Activated CD8-positive, alpha-beta T cell treated with anti-CD3 and anti-CD28 coated beads for 36 hours (primary cell): Measurements from ENCODE around the gene VPS13C. TPM values are rescaled to one million over a fixed set of nuclear protein-coding genes. Genes with fewer than 3 reads are reported as not detected.

Experiments used
- ATAC-seq: fragments of 200-7000 bp; cut with Tn5 transposase; one replicate; pipeline ENCODE4 v1.10.0; 2021; ENCODE audit warnings: mild to moderate bottlenecking, moderate library complexity
- CTCF ChIA-PET: fragments of 350-600 bp; sonication (Branson Sonifier 250); formaldehyde crosslinking; loops from one replicate; lab custom pipeline; 2021; ENCODE audit warnings: antibody characterized with exemption; lab: Charles Lee
- POLR2A ChIA-PET: fragments of 350-600 bp; sonication (Branson Sonifier 250); formaldehyde crosslinking; loops from one replicate; lab custom pipeline; 2021; ENCODE audit warnings: antibody characterized with exemption; lab: Charles Lee
- DNase-seq: peaks from one replicate; pipeline ENCODE4 v3.0.0-alpha.2; 2020
- H3K27ac Mint-ChIP-seq: one replicate; pipeline ENCODE4 v1.8.0; 2021; ENCODE audit warnings: mild to moderate bottlenecking, mixed read lengths
- H3K27me3 Mint-ChIP-seq: one replicate; pipeline ENCODE4 v1.8.0; 2021; ENCODE audit warnings: mixed read lengths
- H3K36me3 Mint-ChIP-seq: one replicate; pipeline ENCODE4 v1.8.0; 2021; ENCODE audit warnings: low read depth, mixed read lengths
- H3K4me1 Mint-ChIP-seq: one replicate; pipeline ENCODE4 v1.8.0; 2021; ENCODE audit warnings: low read depth, mixed read lengths
- H3K4me3 Mint-ChIP-seq: one replicate; pipeline ENCODE4 v1.8.0; 2021; ENCODE audit warnings: mild to moderate bottlenecking, moderate library complexity, mixed read lengths
- H3K9me3 Mint-ChIP-seq: one replicate; pipeline ENCODE4 v1.8.0; 2021; ENCODE audit warnings: mixed read lengths
- intact Hi-C: fragments of 100-400 bp; cut with micrococcal nuclease; formaldehyde crosslinking; loops from one replicate; pipeline ENCODE4 v1.10.0; 2022
- total RNA-seq, 2 experiments: library from RNA; stranded (reverse); gene quantifications; one replicate each; pipeline ENCODE4 v1.2.3, GENCODE V29; 2021
- TF ChIP-seq, protein P1 (sequence below): fragments of 200-600 bp; IDR thresholded peaks from one replicate; pipeline ENCODE4 v1.8.0; 2022; ENCODE audit warnings: antibody characterized with exemption, mild to moderate bottlenecking

The VPS13C gene
- total RNA-seq, 2 experiments from 2014 or later, result 41.4 to 45.9 TPM

DNA sequence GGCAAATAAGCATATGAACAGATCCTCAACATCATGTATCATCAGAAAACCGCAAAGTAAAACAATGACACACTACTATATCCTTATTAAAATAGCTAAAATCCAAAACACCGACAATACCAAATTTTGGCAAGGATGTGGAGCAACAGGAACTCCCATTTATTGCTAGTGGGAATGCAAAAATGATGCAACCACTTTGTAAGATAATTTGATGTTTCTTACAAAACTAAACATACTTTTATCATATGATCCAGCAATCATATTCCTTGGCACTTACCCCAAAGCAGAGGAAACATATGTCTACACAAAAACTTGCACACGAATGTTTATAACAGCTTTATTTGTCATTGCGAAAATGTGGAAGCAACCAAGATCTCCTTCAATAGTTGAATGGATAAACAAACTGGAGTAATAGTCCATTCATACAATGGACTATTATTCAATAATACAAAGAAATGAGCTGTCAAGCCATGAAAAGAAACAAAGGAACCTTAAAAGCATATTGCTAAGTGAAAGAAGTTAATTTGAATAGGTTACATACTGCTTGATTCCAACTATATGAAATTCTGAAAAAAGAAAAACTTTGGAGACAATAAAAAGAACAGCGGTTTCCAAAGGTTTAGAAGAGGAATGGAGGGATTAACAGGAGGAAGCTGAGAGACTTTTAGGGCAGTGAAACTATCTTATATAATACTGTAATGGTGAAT is 172.0 kb downstream of the VPS13C start:
- H3K27me3 Mint-ChIP-seq, result no peaks in the 10 kb centered on the region
- DNase-seq, result no peak
- H3K4me3 Mint-ChIP-seq, result no peak overlapping the region
- ChIA-PET POLR2A (no interaction called here), CTCF (interaction anchor here (1.1 kb wide), 1 partner anchor 19 kb away, joined by 3 read pairs; no protein-coding TSS in a partner anchor)
- no peak for ATAC-seq
- TF ChIP-seq, protein P1, sequence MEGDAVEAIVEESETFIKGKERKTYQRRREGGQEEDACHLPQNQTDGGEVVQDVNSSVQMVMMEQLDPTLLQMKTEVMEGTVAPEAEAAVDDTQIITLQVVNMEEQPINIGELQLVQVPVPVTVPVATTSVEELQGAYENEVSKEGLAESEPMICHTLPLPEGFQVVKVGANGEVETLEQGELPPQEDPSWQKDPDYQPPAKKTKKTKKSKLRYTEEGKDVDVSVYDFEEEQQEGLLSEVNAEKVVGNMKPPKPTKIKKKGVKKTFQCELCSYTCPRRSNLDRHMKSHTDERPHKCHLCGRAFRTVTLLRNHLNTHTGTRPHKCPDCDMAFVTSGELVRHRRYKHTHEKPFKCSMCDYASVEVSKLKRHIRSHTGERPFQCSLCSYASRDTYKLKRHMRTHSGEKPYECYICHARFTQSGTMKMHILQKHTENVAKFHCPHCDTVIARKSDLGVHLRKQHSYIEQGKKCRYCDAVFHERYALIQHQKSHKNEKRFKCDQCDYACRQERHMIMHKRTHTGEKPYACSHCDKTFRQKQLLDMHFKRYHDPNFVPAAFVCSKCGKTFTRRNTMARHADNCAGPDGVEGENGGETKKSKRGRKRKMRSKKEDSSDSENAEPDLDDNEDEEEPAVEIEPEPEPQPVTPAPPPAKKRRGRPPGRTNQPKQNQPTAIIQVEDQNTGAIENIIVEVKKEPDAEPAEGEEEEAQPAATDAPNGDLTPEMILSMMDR, result no peak
- no peak overlapping the region for H3K27ac Mint-ChIP-seq
- H3K9me3 Mint-ChIP-seq, result peaks cover 10% of the 10 kb centered on the region
- peaks cover 35% of the 10 kb centered on the region for H3K36me3 Mint-ChIP-seq
- intact Hi-C loops, result no loop called here
- H3K4me1 Mint-ChIP-seq, result peaks cover 9% of the 10 kb centered on the region

DNA sequence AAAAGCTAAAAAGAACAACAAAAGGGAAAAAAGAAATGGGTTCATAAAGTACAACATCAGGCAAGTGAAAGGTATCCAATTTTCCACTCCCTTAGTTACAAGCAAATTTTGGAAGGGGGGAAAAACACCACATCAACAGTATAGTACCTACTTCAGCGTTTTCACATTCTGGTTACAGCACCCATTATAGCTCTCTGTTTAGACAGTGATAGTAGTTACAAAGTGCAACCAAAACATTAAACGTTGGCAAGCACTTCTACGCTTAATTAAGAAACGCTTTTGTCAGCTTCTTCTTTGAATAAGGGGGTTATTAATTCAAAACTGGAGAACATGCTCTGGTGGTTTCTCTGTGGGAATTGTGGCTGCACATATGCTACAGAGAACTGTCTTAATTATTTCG is 180.2 kb downstream of the VPS13C start:
- H3K27ac Mint-ChIP-seq, result no peak overlapping the region
- TF ChIP-seq, protein P1, result no peak
- DNase-seq, result no peak
- intact Hi-C loops, result no loop called here
- H3K4me1 Mint-ChIP-seq, result no peaks in the 10 kb centered on the region
- POLR2A ChIA-PET, result no interaction called here
- ATAC-seq, result no peak
- H3K4me3 Mint-ChIP-seq, result no peak overlapping the region
- no peaks in the 10 kb centered on the region for H3K27me3 Mint-ChIP-seq
- H3K9me3 Mint-ChIP-seq, result no peaks in the 10 kb centered on the region
- CTCF ChIA-PET, result no interaction called here
- H3K36me3 Mint-ChIP-seq, result peaks cover 4% of the 10 kb centered on the region

DNA sequence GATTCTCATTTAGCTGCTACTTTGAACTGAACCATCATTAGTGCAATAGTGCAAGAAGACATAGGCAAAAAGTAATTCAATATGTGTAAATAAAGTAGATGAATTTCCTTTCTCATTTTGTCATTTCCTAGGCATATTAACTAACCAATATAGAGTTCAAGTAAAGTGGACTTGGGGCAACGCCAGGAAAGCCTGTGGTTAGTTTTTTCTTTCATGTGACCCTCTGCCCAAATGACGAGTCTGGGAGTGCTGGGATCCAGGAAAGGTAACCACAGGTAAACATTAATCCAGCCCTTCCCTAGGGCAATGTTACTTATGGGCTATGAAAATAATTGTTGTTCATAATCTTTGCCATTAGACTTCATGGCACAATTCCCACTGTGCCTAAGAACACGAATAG is 181.0 kb downstream of the VPS13C start:
- ChIA-PET CTCF (no interaction called here), POLR2A (no interaction called here)
- Mint-ChIP-seq H3K4me3 (no peak overlapping the region), H3K27me3 (no peaks in the 10 kb centered on the region), H3K36me3 (peaks cover 5% of the 10 kb centered on the region), H3K4me1 (no peaks in the 10 kb centered on the region), H3K27ac (no peak overlapping the region), H3K9me3 (no peaks in the 10 kb centered on the region)
- DNase-seq (no peak), ATAC-seq (no peak)
- intact Hi-C loops, result no loop called here
- TF ChIP-seq, protein P1, result no peak

DNA sequence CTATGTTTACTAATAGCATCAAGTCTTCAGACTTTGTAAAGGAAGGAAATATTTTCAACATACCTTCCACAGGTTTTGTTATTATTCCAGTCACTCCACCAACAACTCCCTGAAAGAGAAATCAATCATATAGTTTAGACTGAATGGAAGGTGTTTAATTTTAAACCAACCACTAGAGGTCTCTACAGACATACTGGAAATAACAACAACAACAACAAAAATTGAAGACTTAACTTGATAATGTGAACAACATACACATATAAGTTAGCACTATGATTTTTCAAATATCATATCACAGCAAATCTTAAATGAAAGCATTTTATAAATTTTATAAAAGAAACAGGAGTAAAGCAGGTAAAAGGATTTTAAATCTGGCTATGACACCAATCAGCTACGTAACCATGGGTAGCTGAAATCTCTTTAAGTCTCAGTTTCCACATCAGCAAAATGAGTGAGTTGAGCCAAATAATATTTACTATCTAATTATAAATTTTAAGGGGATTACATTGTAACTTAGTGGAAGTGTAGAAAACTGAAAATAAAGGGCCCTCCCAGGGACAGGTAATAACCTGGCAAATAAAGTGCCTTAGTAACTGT is 188.2 kb downstream of the VPS13C start:
- no peak for DNase-seq
- intact Hi-C loops, result loop anchor here (5.0 kb wide), 1 partner anchor 200 kb away; no protein-coding TSS in a partner anchor
- POLR2A ChIA-PET, result no interaction called here
- TF ChIP-seq, protein P1, result peak; percentile 69
- CTCF ChIA-PET, result interaction anchor here (0.7 to 1.5 kb wide), 4 partner anchors 11 to 435 kb away, joined by 3 to 7 read pairs (median 5); no protein-coding TSS in a partner anchor
- no peaks in the 10 kb centered on the region for H3K27me3 Mint-ChIP-seq
- no peak overlapping the region for H3K27ac Mint-ChIP-seq
- H3K36me3 Mint-ChIP-seq, result peaks cover 31% of the 10 kb centered on the region
- H3K9me3 Mint-ChIP-seq, result no peaks in the 10 kb centered on the region
- H3K4me3 Mint-ChIP-seq, result no peak overlapping the region
- no peak for ATAC-seq
- H3K4me1 Mint-ChIP-seq, result no peaks in the 10 kb centered on the region

DNA sequence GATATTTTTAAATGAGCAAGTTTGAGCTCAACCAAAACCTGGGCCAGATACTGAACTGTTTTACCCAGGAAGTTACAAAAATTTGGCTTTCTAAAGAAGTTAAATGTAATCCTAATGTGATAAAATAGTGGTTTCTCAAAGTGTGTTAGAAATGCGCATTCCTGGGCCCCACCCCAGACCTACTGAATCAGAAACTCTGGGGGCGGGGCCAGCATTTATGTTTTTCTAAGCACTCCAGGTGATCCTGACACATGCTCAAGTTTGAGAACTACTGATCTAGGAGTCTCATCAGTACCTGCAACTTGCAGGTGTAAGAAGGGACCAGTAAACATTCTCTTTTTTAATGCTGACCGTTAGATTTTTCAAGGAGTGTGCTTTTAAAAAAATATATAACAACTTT is 190.6 kb downstream of the VPS13C start:
- H3K4me3 Mint-ChIP-seq, result no peak overlapping the region
- ChIA-PET POLR2A (no interaction called here), CTCF (interaction anchor here (0.8 to 1.2 kb wide), 5 partner anchors 11 to 438 kb away, joined by 3 to 4 read pairs (median 3); no protein-coding TSS in a partner anchor)
- ATAC-seq (no peak), DNase-seq (no peak)
- intact Hi-C loops, result loop anchor here (5.0 kb wide), 1 partner anchor 203 kb away; no protein-coding TSS in a partner anchor
- H3K4me1 Mint-ChIP-seq, result no peaks in the 10 kb centered on the region
- TF ChIP-seq, protein P1, result no peak
- no peak overlapping the region for H3K27ac Mint-ChIP-seq
- no peaks in the 10 kb centered on the region for H3K27me3 Mint-ChIP-seq
- peaks cover 29% of the 10 kb centered on the region for H3K36me3 Mint-ChIP-seq
- no peaks in the 10 kb centered on the region for H3K9me3 Mint-ChIP-seq
